Osteocyte (in vitro differentiated cells): ENCODE data around the gene ARRB2. TPM values are rescaled to one million over a fixed set of nuclear protein-coding genes. Genes with fewer than 3 reads are reported as not detected.

Source experiments
- DNase-seq: peaks from one replicate; pipeline ENCODE4 v3.0.0; 2021; ENCODE audit warnings: mixed read lengths; ENCODE audit not compliant: unreplicated experiment; ENCODE audit errors: extremely low spot score
- H3K27ac Mint-ChIP-seq: one replicate; pipeline ENCODE4 v1.8.0; 2021; ENCODE audit warnings: mild to moderate bottlenecking, mixed read lengths; ENCODE audit not compliant: unreplicated experiment
- H3K27me3 Mint-ChIP-seq: one replicate; pipeline ENCODE4 v1.8.0; 2021; ENCODE audit warnings: mixed read lengths; ENCODE audit not compliant: unreplicated experiment
- H3K36me3 Mint-ChIP-seq: one replicate; pipeline ENCODE4 v1.8.0; 2021; ENCODE audit warnings: mixed read lengths; ENCODE audit not compliant: unreplicated experiment
- H3K4me1 Mint-ChIP-seq: one replicate; pipeline ENCODE4 v1.8.0; 2021; ENCODE audit warnings: mixed read lengths; ENCODE audit not compliant: unreplicated experiment
- H3K4me3 Mint-ChIP-seq: one replicate; pipeline ENCODE4 v1.8.0; 2021; ENCODE audit warnings: mild to moderate bottlenecking, moderate library complexity, mixed read lengths; ENCODE audit not compliant: unreplicated experiment
- H3K9me3 Mint-ChIP-seq: one replicate; pipeline ENCODE4 v1.8.0; 2021; ENCODE audit warnings: mixed read lengths; ENCODE audit not compliant: unreplicated experiment
- total RNA-seq: library from RNA; stranded (reverse); gene quantifications from 2 replicates; pipeline ENCODE4 v1.2.1, GENCODE V29; 2021
- TF ChIP-seq, protein P1 (sequence below): fragments of 200-600 bp; sonication (generic); IDR thresholded peaks from 2 replicates; pipeline ENCODE4 v1.5.0; 2021; ENCODE audit warnings: antibody characterized with exemption, mild to moderate bottlenecking, moderate library complexity

Gene ARRB2
- total RNA-seq, 1 donor from 2014 or later: 23.6 TPM

GRCh38 chr17:4667166-4667565 lies 43.3 kb upstream of the ARRB2 start:
- Mint-ChIP-seq H3K4me1 (no peaks in the 10 kb centered on the region), H3K27ac (no peak overlapping the region), H3K4me3 (no peak overlapping the region), H3K36me3 (peaks cover 18% of the 10 kb centered on the region), H3K27me3 (peaks cover 3% of the 10 kb centered on the region), H3K9me3 (no peaks in the 10 kb centered on the region)
- DNase-seq: no peak
- TF ChIP-seq, protein P1, sequence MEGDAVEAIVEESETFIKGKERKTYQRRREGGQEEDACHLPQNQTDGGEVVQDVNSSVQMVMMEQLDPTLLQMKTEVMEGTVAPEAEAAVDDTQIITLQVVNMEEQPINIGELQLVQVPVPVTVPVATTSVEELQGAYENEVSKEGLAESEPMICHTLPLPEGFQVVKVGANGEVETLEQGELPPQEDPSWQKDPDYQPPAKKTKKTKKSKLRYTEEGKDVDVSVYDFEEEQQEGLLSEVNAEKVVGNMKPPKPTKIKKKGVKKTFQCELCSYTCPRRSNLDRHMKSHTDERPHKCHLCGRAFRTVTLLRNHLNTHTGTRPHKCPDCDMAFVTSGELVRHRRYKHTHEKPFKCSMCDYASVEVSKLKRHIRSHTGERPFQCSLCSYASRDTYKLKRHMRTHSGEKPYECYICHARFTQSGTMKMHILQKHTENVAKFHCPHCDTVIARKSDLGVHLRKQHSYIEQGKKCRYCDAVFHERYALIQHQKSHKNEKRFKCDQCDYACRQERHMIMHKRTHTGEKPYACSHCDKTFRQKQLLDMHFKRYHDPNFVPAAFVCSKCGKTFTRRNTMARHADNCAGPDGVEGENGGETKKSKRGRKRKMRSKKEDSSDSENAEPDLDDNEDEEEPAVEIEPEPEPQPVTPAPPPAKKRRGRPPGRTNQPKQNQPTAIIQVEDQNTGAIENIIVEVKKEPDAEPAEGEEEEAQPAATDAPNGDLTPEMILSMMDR: no peak

DNA sequence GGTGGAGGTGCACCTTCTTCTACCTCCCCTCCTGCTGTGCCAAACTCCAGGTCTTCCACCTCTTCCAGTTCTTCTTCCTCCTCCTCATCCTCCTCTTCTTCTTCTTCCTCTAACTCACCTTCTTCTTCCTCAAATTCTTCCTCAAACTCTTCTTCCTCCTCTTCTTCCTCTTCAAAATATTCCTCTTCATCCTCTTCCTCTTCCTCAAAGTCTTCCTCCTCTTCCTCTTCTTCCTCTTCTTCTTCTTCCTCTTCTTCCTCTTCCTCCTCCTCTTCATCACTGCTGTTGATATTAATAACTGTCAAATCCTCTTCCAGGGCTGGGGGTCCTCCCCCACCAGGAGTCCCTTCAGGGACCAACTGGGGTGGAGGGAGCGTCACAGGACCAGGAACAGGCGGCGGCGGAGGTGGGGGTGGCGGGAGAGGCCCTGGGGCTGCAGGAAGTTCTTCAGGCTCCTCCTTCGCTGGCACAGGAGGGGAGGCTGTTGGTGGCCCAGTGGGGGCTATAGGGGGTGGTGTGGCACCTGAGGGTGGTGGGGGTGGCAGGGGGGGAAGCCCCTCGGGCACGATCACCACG lies 38.3 kb upstream of the ARRB2 start:
- H3K9me3 Mint-ChIP-seq: no peaks in the 10 kb centered on the region
- H3K4me3 Mint-ChIP-seq: no peak overlapping the region
- H3K27me3 Mint-ChIP-seq: no peaks in the 10 kb centered on the region
- no peak for DNase-seq
- H3K36me3 Mint-ChIP-seq: peaks cover 44% of the 10 kb centered on the region
- TF ChIP-seq, protein P1: no peak
- H3K27ac Mint-ChIP-seq: no peak overlapping the region
- no peaks in the 10 kb centered on the region for H3K4me1 Mint-ChIP-seq

- DNase-seq: no peak
- Mint-ChIP-seq H3K27ac (no peak overlapping the region), H3K4me3 (no peak overlapping the region), H3K36me3 (peaks cover 44% of the 10 kb centered on the region), H3K9me3 (no peaks in the 10 kb centered on the region), H3K4me1 (no peaks in the 10 kb centered on the region), H3K27me3 (no peaks in the 10 kb centered on the region)
- TF ChIP-seq, protein P1: no peak
Measured at GRCh38 chr17:4672751-4673150, 37.7 kb upstream of the ARRB2 start.

DNA sequence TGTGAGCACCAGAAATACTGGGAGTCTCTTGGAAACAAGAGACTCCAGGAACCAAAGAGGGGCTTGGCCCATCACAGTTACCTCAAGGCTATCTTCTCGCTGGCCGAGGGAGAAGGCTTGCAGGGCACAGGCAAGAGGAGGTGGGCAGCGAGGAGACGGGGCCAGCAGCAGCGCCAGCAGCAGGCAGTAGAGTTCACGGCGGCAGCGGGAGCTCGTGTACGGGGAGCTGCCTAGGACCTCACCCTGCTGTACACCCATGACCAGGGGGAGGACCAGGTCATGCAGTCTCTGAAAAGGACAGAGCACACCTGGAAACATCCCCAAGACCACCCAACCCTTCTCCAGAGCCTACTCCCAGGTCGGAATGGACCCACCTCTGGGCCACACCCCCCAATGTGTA lies 37.3 kb upstream of the ARRB2 start:
- Mint-ChIP-seq H3K4me1 (peaks cover 1% of the 10 kb centered on the region), H3K27me3 (no peaks in the 10 kb centered on the region), H3K27ac (no peak overlapping the region), H3K36me3 (peaks cover 44% of the 10 kb centered on the region), H3K9me3 (no peaks in the 10 kb centered on the region), H3K4me3 (no peak overlapping the region)
- TF ChIP-seq, protein P1: no peak
- DNase-seq: no peak

DNA sequence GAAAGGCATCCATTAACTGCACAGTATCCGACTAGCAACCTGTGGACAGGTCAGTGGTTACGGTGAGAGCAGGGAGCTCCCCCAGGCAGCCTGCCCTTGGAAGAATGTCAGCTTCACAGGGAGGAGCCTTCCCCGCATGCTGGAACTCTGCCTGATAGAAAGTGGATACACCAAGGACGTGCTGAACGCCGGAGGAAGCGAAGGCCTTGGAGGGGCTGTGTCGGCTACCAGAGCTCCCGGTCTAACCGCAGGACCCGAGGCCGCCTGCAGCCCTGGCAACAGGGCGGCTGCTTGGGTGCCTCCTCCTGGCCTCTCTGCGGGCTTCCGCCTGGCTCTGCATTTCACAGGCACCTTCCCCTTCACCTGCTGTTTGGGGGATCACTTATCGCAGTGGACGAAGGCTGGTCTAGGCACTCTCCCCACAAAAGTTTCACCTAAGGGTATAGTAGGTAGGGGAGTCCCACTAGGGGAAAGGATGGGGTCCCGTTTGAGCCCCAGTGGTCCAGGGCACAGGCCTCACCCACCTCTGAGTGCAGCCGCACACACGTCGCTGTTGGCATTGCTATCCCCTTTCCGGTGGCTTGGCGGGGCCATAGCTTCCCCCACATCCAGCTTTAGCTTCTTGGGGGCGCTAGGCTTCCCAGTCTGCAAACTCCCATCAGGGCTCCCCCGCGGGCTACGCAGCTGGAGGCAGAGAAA lies 36.3 kb upstream of the ARRB2 start:
- H3K36me3 Mint-ChIP-seq: peaks cover 44% of the 10 kb centered on the region
- H3K9me3 Mint-ChIP-seq: no peaks in the 10 kb centered on the region
- no peak for DNase-seq
- H3K4me3 Mint-ChIP-seq: no peak overlapping the region
- TF ChIP-seq, protein P1: no peak
- no peak overlapping the region for H3K27ac Mint-ChIP-seq
- H3K27me3 Mint-ChIP-seq: no peaks in the 10 kb centered on the region
- H3K4me1 Mint-ChIP-seq: peaks cover 11% of the 10 kb centered on the region
